Smooth muscle cell (in vitro differentiated cells): Measurements from ENCODE around the gene GVQW3. TPM values are rescaled to one million over a fixed set of nuclear protein-coding genes. Genes with fewer than 3 reads are reported as not detected.
A peak's percentile ranks its signal among the peaks of the same experiment; 100 is the strongest.

Source experiments
- DNase-seq: peaks from one replicate; lab custom pipeline; 2025; ENCODE audit not compliant: unreplicated experiment; lab: John Stamatoyannopoulos, UW
- H2AFZ ChIP-seq: fragments of 200-600 bp; sonication (generic); 2 replicates; pipeline ENCODE4 v1.6.0; 2016; ENCODE audit warnings: antibody characterized with exemption, low read depth, mild to moderate bottlenecking
- H3F3A ChIP-seq: fragments of 200-600 bp; sonication (generic); 2 replicates; pipeline ENCODE4 v1.6.0; 2017; ENCODE audit warnings: antibody characterized with exemption, low read depth
- H3K27ac ChIP-seq: fragments of 200-600 bp; sonication (generic); 2 replicates; pipeline ENCODE4 v1.5.1; 2016; ENCODE audit warnings: low read depth, mild to moderate bottlenecking
- H3K27me3 ChIP-seq: fragments of 200-600 bp; sonication (generic); 2 replicates; pipeline ENCODE4 v1.6.1; 2016; ENCODE audit warnings: low read depth, mild to moderate bottlenecking
- H3K36me3 ChIP-seq: fragments of 200-600 bp; sonication (generic); 2 replicates; pipeline ENCODE4 v1.5.1; 2016; ENCODE audit warnings: low read depth
- H3K4me1 ChIP-seq: fragments of 200-600 bp; sonication (generic); 2 replicates; pipeline ENCODE4 v1.5.1; 2016; ENCODE audit warnings: low read depth
- H3K4me2 ChIP-seq: fragments of 200-600 bp; sonication (generic); 2 replicates; pipeline ENCODE4 v1.6.0; 2016; ENCODE audit warnings: mild to moderate bottlenecking
- H3K4me3 ChIP-seq: fragments of 200-600 bp; sonication (generic); 2 replicates; pipeline ENCODE4 v1.5.1; 2016; ENCODE audit warnings: mild to moderate bottlenecking
- H3K79me2 ChIP-seq: fragments of 200-600 bp; sonication (generic); 2 replicates; pipeline ENCODE4 v1.6.0; 2016; ENCODE audit warnings: low read depth, mild to moderate bottlenecking
- H3K9ac ChIP-seq: fragments of 200-600 bp; sonication (generic); 2 replicates; pipeline ENCODE4 v1.6.0; 2016; ENCODE audit warnings: low read depth
- H3K9me3 ChIP-seq: fragments of 200-600 bp; sonication (generic); replicated peaks from 2 replicates; pipeline ENCODE4 v1.5.1; 2016; ENCODE audit warnings: low read depth
- H4K20me1 ChIP-seq: fragments of 200-600 bp; sonication (generic); 2 replicates; pipeline ENCODE4 v1.6.0; 2016; ENCODE audit warnings: low read depth
- CTCF ChIP-seq: fragments of 200-600 bp; sonication (generic); IDR thresholded peaks from 2 replicates; pipeline ENCODE4 v1.5.1; 2017; ENCODE audit warnings: borderline replicate concordance, mild to moderate bottlenecking, antibody characterized with exemption; ENCODE audit not compliant: insufficient read depth, poor library complexity, severe bottlenecking
- WGBS: methylation state at CpG from one replicate; pipeline ENCODE4 v1.1.7; 2016; ENCODE audit warnings: low lambda C conversion rate; 5-methylcytosine and 5-hydroxymethylcytosine counted together
- polyA plus RNA-seq: library from polyadenylated mRNA; unstranded; fragments of >200 nt; fragmentation: Nextera tagmentation; extraction: Ambion mirVana; gene quantifications from 2 replicates; pipeline ENCODE4 v1.2.1, GENCODE V29; 2016
- total RNA-seq: library from RNA; depleted of rRNA; stranded (reverse); fragments of >200 nt; gene quantifications from 2 replicates; pipeline ENCODE4 v1.2.3, GENCODE V29; 2014

GVQW3 gene
- total and polyA plus RNA-seq, 2 experiments from 2014 or later: 2.8 to 3.1 TPM

DNA sequence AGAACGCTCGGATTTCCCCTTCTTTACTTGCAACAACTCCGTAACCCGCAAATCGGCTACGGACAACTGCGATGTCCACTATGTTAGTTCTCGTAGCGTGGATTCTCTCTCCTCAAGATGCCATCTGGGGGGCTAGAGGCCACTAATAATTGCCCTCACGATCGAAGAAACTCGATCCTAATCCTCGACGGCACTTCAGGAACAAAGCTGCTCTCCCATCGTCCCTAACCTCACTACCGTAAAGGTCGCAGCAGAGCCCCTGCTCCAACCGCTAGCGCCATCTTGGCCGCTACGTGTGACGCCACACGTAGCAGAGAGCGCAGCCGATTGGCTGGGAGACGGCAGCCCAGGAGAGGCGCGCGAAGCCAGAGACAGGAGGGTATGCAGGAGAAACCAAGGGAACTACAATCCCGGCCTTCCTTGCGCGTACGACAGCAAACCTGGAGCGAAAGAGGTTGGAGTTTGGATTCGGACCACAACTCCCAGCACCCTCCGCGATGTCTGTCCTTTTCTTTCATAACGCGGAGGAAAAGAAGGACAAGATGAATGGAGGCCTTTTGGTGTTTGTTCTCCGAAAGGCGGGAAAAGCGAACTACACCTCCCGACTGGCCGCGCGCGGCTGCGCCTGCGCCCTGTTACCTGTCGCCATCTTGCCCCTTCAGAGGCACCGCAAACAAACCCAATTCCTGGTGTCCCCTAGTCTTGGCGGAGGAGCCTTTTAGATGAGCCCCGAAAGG, 63.4 kb downstream of the GVQW3 start, which contains the start of gene EMSY:
Gene EMSY (plus strand): TSS at position 635 of the 737 bp plus-strand sequence. CDS start 1,921 bp downstream, outside the sequence.
- under 1% methylated on average over 53 of the region's 53 CpGs for WGBS

GRCh38 chr11:76445121-76446084, 64.3 kb downstream of the GVQW3 start:
- no peak for TF ChIP-seq CTCF
- Histone ChIP-seq H4K20me1 (peaks cover 24% of the 10 kb centered on the region), H3K4me1 (peaks cover 27% of the 10 kb centered on the region), H3F3A (no peaks in the 10 kb centered on the region), H3K79me2 (peaks cover 43% of the 10 kb centered on the region), H3K27me3 (no peaks in the 10 kb centered on the region), H3K4me3 (peak overlapping the region; percentile 99), H2AFZ (peak overlapping the region; percentile 96), H3K27ac (peak overlapping the region; percentile 92), H3K9ac (peak overlapping the region; percentile 98), H3K36me3 (no peaks in the 10 kb centered on the region), H3K9me3 (no peaks in the 10 kb centered on the region), H3K4me2 (peak overlapping the region; percentile 91)
- peak; percentile 60 for DNase-seq
- 1% methylated on average over 44 of the region's 56 CpGs for WGBS

More for the DNA sequence above, 63.4 kb downstream of the GVQW3 start, which contains the start of gene EMSY:
- Histone ChIP-seq H3K9me3 (no peaks in the 10 kb centered on the region), H3F3A (no peaks in the 10 kb centered on the region), H3K27ac (peak within 1 kb of the TSS; percentile 92), H3K4me3 (peak within 1 kb of the TSS; percentile 99), H3K27me3 (no peaks in the 10 kb centered on the region), H3K4me2 (peak within 1 kb of the TSS; percentile 91), H3K79me2 (peaks cover 40% of the 10 kb centered on the region), H3K36me3 (no peaks in the 10 kb centered on the region), H2AFZ (peak within 1 kb of the TSS; percentile 96), H3K9ac (peak within 1 kb of the TSS; percentile 98), H4K20me1 (peaks cover 22% of the 10 kb centered on the region), H3K4me1 (peaks cover 27% of the 10 kb centered on the region)
- peak; percentile 92 for DNase-seq
- no peak for TF ChIP-seq CTCF

DNA sequence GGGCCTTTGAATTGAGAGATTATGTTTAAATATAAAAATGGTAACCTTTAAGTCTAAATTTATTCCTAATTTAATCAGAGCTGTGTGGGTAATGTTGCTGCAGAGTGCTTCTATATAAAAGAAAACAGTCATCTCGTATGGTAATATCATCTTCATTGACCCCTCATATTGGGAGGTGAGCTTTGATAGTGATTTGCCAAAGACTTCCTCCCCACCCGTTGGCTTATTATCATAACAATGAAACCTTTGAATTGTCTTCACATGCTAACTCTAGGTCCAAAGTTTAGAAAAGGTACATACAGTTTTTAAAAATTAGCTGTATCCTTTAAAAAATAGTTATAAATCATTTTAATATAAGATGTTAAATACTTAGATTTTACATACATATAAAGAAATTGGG, 67.4 kb downstream of the GVQW3 start:
- H3K27ac ChIP-seq: no peak overlapping the region
- no peaks in the 10 kb centered on the region for H3K27me3 ChIP-seq
- peaks cover 33% of the 10 kb centered on the region for H3K4me1 ChIP-seq
- no peak for DNase-seq
- no peak overlapping the region for H3K4me3 ChIP-seq
- no peaks in the 10 kb centered on the region for H3K36me3 ChIP-seq
- no peak for TF ChIP-seq CTCF
- H3F3A ChIP-seq: no peaks in the 10 kb centered on the region
- H3K9ac ChIP-seq: no peak overlapping the region
- H3K79me2 ChIP-seq: peaks cover 40% of the 10 kb centered on the region
- no peak overlapping the region for H3K4me2 ChIP-seq
- no peak overlapping the region for H2AFZ ChIP-seq
- H4K20me1 ChIP-seq: peaks cover 31% of the 10 kb centered on the region
- 75% methylated on average over 2 of the region's 2 CpGs for WGBS
- no peaks in the 10 kb centered on the region for H3K9me3 ChIP-seq
